Activated CD4-positive, CD25-positive, alpha-beta regulatory T cell treated with anti-CD3 and anti-CD28 coated beads, Interleukin-2, amount 50 U/mL, for 16 hours (primary cell): ENCODE measurements around the gene MEF2C.

Source experiments
- DNase-seq: peaks from one replicate; pipeline ENCODE4 v3.0.0-alpha.2; 2020; ENCODE audit warnings: low read depth, low spot score

The MEF2C gene

GRCh38 chr5:88718736-88719135 is 164.2 kb downstream of the MEF2C start:
- no peak for DNase-seq

GRCh38 chr5:88716101-88716500 is 166.9 kb downstream of the MEF2C start:
- no peak for DNase-seq

DNA sequence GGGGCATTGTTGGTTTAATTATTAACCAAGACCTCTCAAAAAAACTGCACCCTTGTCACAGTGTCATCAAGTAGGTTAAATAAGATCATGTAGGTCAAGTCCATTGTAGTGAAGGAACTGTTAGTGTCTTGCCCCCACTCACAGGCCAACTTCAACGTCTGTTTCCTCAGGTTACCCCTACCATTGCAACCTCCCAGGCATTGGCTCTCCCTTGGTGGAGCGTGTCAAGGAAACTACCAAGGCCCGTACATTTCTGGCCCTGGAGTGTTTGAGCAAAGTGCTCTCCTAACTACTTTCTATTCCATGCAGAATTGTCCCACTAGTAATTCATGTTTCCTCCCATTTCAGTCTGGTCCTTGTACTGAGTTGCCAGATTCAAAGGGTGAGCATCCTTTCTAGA is 167.5 kb downstream of the MEF2C start:
- no peak for DNase-seq

DNA sequence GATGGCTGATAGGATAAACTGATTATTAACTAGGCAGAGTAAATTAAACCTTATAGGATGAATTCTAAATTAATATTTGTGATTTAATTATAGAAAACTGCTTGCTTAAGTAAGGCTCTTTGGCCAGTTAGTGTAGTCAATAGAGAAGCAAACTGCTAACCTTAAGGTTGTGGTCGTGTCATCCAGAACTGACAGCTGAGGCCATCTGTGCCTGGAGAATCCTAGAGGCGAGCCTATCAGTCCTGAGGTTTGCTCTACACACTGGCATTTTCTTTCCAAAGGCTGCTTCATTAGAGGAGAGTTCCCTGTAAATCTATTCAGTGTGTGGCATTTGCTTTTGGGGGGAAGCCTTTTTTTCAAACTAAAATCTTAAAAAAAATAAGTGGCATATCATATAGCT is 169.2 kb downstream of the MEF2C start:
- DNase-seq, result no peak

- DNase-seq, result no peak
Observed at GRCh38 chr5:88708682-88709398, 174.1 kb downstream of the MEF2C start.

GRCh38 chr5:88708021-88708420 is 175.0 kb downstream of the MEF2C start:
- DNase-seq, result no peak

- DNase-seq, result no peak
Observed at GRCh38 chr5:88707216-88707965, 175.6 kb downstream of the MEF2C start.

DNA sequence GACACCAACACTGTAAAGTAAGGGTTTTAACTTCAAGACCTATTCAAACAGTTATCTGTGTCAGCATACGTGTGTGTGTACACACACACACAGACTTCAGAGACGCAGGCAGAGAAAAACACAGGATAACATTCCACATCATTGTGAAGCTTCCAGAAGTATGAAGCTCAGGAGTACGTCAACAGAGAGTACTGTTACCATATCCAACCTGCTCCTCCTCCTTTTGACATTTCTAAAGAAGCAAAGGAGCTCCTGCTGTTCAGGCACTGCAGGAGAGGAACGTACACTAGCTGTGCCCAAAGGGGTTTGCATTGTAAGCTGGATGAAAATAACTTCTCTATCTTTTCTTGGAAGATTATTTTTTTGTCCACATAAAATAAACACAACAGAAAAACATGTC is 180.7 kb downstream of the MEF2C start:
- DNase-seq, result no peak

- no peak for DNase-seq
Observed at GRCh38 chr5:88700121-88700520, 182.9 kb downstream of the MEF2C start.

DNA sequence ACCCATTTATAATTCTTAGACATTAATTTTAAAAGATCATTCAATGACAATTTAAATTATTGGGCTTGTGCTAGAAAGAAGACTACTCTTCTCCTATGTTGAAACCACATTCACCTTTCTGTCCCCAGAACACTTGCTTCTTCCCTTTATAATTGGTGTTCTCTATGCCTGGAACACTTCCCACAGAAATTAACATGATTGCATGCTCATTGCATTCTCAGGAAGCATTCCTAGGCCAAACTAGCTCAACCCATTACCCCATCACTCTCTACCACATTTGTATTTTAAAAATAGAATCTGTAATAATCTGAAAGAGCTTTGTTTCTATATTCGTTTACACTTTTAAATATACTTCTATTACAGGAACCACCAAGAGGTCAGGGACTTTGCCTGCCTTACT is 184.7 kb downstream of the MEF2C start:
- no peak for DNase-seq

- DNase-seq, result no peak
Observed at GRCh38 chr5:88696466-88696865, 186.5 kb downstream of the MEF2C start.

DNA sequence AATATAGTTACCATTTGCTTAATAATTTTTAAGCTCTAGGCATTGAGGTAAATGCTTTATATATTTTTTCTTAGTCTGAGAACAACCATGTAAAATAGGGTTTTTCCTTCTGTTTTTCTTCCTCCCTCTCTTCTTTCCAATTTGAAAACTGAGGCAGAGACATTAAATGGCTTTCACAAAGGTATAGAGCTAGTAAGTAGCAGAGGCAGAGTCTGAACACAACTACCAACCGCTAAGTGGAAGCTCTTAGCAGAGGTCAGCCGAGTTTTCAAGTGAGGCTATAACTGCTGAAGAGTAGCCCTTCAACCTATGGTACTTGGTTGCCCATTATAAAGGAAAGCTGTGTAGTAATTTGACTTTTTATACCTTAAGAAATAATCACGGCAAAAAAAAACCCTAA is 187.1 kb downstream of the MEF2C start:
- no peak for DNase-seq

- no peak for DNase-seq
Observed at GRCh38 chr5:88695232-88695631, 187.8 kb downstream of the MEF2C start.

DNA sequence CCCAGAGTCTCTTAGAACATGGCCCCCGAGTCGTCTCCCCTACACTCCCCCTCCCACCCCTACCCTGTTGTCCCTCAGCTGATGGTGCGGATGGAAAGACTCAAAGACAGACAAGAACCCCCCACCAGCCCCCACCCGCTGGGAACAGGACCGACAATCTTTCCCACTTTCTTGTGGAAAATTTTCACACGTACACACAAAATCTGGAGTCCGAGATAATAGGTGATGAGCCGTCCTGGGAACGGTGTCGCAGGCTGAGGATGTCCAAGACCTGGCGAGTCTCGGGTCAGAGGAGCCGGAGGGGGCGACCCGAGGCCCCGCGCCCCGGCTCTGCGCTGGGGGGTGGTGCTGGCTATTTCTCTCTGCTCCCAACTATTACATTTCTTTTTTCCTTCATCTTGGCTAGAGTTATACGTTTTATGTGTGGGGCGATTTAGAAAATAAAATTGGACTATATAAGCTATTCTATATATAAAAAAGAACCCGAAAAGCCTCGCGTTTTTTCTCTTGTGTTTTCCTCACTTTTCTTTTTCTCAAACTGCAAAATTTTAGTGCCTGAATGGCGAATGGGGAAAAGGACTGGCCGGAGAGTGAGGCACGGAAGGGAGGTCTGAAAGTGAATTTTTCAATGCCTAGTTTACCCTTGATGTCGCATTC is 188.8 kb downstream of the MEF2C start:
- DNase-seq, result no peak

GRCh38 chr5:88693071-88693932 is 189.7 kb downstream of the MEF2C start:
- DNase-seq, result no peak

GRCh38 chr5:88691945-88692868 is 190.8 kb downstream of the MEF2C start:
- no peak for DNase-seq

DNA sequence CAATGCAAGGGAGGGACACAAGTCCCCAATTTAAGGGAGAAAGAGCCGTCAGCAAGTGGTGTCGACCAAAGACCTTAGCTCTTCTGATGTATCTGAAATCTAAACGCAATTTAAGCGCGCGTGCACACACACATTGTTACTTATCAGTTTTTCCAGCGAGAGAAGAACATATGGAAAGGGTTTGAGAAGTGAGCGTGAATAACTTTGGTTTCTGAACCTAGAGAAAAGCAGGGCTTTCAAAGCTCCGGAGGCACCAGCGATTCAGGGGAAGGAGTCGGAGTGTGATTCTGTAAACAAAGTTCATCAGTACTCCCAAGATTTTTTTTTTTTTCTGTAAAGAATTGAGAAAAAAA is 191.8 kb downstream of the MEF2C start:
- DNase-seq, result no peak

- DNase-seq, result peak; percentile 33
Observed at GRCh38 chr5:88690409-88691229, 192.4 kb downstream of the MEF2C start.

DNA sequence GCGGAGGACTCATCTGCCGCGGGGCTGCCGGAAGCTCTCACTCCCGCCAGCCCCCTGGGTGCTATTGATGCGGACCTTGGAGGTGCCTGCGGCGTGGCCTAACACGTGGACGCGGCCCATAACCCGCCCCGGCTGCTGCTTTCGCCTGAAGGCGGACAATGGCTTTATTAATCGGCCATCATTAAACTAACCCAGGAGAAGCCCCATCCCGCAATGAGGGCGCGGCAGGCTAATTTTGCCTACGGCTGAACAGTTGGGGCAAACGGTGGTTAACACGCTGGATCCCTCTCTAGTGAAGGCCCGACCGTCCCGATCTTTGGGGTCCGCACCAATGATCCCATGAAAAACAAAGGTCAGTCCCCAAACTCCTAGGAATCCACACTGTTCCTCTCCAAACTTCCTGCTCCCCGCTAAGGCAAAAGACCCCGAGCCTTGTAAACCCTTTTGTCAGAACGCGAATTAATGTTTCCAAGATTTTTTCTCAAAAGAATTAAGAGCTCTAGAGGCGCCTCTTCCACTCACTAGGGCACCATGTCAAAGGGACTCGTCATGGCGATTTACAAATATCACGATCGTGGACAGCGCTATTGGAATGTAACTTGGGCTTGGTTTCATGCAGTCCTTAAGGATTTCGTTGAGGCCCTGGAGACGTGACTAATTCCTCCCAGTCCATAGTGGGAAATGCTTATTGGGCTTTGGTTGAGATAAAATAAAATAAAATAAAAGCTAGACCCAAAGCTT is 193.1 kb downstream of the MEF2C start:
- DNase-seq, result no peak
